Right atrium auricular region (tissue), 2 donors: ENCODE measurements around the gene SPAG9. TPM values are rescaled to one million over a fixed set of nuclear protein-coding genes. Genes with fewer than 3 reads are reported as not detected.

Experiments used
- DNase-seq: peaks from one replicate; pipeline ENCODE4 v3.0.0-alpha.2; 2019; ENCODE audit warnings: low spot score
- H3K27ac ChIP-seq, 2 donors: fragments of 200-600 bp; sonication (generic); 1 replicate in 1 of 2; 2 replicates in 1 of 2; pipeline ENCODE4 v1.5.1; 2016 to 2019
- H3K27me3 ChIP-seq, 2 donors: fragments of 200-600 bp; sonication (generic); one replicate each; pipeline versions ENCODE4 v1.5.1 to v1.6.0; 2017 to 2019
- H3K36me3 ChIP-seq: fragments of 200-600 bp; sonication (generic); one replicate; pipeline ENCODE4 v1.5.1; 2016
- H3K4me1 ChIP-seq, 2 donors: fragments of 200-600 bp; sonication (generic); one replicate each; pipeline versions ENCODE4 v1.5.1 to v1.6.0; 2017 to 2019
- H3K4me3 ChIP-seq, 2 donors: fragments of 200-600 bp; sonication (generic); 1 replicate in 1 of 2; 2 replicates in 1 of 2; pipeline ENCODE4 v1.5.1; 2017 to 2019; ENCODE audit warnings: mild to moderate bottlenecking in 1 of 2, moderate library complexity in 1 of 2
- H3K9me3 ChIP-seq, 2 donors: fragments of 200-600 bp; sonication (generic); one replicate each; pipeline ENCODE4 v1.5.1; 2019
- CTCF ChIP-seq, 2 donors: fragments of 200-600 bp; sonication (generic); IDR thresholded peaks; one replicate each; pipeline ENCODE4 v1.5.1; 2019; ENCODE audit warnings: antibody characterized with exemption in 2 of 2
- total RNA-seq, 2 donors: library from RNA; depleted of rRNA; stranded (reverse); fragments of >200 nt; gene quantifications; one replicate each; pipeline ENCODE4 v1.1.0, GENCODE V29; 2016

The SPAG9 gene
- 10 to 100 TPM; 56.4 to 56.5 TPM for total RNA-seq

DNA sequence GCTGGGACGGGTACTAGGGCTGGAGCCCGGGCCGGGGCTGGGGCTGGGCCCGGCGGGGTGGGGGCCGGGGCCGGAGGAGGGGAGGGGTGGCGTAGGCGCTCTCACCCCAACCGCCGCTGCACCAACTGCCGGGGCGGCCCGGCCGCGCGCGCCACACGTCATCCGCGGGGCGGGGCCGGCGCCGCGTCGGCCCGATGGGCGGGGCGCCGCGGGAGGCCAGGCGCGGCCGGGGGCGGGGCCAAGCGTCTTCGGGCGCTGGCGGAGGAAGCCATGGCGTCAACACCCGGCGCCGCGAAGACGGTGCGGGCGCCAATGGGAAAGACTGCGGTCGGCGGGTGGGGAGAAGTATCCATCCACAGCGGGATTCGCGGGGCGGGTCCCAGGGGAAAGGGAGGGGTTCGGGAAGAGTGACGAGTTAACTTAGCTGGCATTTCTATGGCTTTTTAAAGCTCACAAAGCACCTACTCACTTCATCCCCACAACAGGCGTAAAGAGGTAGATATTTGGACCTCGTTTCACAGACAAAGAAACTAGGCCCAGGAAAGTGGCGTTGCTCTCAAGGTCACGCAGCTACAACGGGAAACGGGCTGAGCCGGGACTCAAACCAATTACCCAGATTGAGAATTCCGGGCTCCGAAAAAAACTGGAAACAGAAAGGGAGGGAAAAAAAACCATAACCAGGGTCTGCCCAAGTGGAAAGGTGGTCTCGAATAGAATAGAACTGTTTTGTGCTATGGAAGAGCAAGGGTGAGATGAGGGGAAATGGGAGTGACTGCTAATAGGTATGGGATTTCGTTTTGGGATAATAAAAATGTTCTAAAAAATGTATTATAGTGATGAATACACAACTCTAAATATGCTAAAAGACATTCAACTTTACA, at the start of gene SPAG9:
Gene SPAG9, minus strand, starts transcription at position 130 of the 881 bp plus-strand sequence. CDS start 212 bp downstream, outside the sequence.
- TF ChIP-seq CTCF (IDR thresholded peaks at IDR 0.05), result no peak
- H3K4me1 ChIP-seq, result peaks cover 0 to 37% of the 10 kb centered on the region in 2 donors
- no peaks in the 10 kb centered on the region for H3K9me3 ChIP-seq
- H3K27me3 ChIP-seq, result no peaks in the 10 kb centered on the region
- H3K4me3 ChIP-seq, result peak within 1 kb of the TSS; percentile 93 to 97
- peak; percentile 97 for DNase-seq
- peak within 1 kb of the TSS; percentile 100 for H3K27ac ChIP-seq
- no peaks in the 10 kb centered on the region for H3K36me3 ChIP-seq

DNA sequence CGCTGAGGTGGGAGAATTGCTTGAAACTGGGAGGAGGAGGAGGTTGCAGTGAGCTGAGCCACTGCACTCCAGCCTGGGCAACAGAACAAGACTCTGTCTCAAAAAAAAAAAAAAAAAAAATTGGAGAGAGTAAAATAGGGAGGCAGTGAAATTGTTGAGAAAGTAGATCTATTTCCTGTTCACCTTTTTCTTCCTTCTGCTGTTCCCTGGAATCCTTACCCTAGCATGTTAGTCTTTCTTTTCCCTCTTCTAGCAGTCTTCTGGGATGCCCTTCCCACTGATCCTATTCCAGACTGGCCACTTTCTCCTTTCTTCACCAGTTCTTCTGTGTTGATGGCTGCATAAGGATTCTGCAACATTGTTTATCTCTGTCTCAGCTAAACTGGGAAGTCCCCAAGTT, 48.7 kb upstream of the SPAG9 start:
- peaks cover 0 to 19% of the 10 kb centered on the region in 2 donors for H3K4me1 ChIP-seq
- no peak for DNase-seq
- H3K9me3 ChIP-seq, result no peaks in the 10 kb centered on the region
- H3K4me3 ChIP-seq, result no peak overlapping the region
- no peak for TF ChIP-seq CTCF (IDR thresholded peaks at IDR 0.05)
- H3K27ac ChIP-seq, result no peak overlapping the region
- peaks cover 50% of the 10 kb centered on the region for H3K36me3 ChIP-seq
- H3K27me3 ChIP-seq, result no peaks in the 10 kb centered on the region

DNA sequence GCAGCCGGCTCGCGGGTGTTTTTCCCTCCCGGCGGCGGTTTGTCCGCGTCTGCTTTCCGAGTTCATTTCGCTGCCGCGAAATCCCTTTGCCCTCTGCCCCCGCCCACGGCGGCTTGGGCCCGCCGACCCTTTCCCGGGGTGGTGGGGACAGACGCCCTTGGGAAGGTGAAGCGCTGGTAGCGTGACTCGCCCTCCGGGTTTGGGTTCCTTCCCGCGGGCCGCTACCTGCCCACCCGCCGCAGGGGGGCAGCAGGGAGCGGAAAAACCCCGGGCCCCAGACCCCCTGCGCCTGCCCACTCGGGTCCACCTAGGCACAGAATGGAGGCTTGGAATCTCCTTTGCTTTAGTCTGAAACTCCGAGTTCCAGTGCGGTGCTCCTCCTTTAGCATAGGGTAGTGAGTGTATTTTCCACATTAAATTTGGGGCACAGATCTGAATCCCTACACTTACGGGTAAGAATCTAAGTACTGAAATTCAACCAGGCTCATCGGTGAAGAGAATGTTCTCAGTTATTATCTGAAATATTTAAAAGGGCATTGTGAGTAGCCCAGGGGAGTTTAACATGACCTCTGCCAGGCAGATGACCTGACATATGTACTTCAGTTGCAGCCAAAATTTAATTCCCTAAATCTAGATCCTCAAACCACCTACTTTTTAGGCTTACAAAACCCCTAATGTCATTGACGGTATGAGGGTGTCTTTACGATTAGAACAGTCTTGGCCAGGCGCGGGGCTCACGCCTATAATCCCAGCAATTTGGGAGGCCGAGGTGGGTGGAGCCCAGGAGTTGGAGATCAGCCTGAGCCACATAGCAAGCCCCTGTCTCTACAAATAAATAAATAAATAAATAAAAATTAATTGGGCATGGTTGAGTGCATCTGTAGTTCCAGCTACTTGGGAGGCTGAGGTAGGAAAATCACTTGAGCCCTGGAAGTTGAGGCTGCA, 46.6 kb upstream of the SPAG9 start:
- peak; percentile 21 for DNase-seq

GRCh38 chr17:51166198-51166986, 45.7 kb upstream of the SPAG9 start, which contains the start of gene NME2:
NME2 (plus strand) TSS chr17:51166411; CDS start chr17:51166831, 420 bp downstream.
- H3K36me3 ChIP-seq, result peaks cover 49% of the 10 kb centered on the region
- no peaks in the 10 kb centered on the region for H3K27me3 ChIP-seq
- H3K9me3 ChIP-seq, result no peaks in the 10 kb centered on the region
- no peak for TF ChIP-seq CTCF (IDR thresholded peaks at IDR 0.05)
- H3K27ac ChIP-seq, result peak within 1 kb of the TSS; percentile 90 to 99
- H3K4me3 ChIP-seq, result peak within 1 kb of the TSS; percentile 83 to 96
- peaks cover 0 to 19% of the 10 kb centered on the region in 2 donors for H3K4me1 ChIP-seq
- DNase-seq, result peak; percentile 92

More for the DNA sequence above, 46.6 kb upstream of the SPAG9 start:
- H3K4me1 ChIP-seq, result peaks cover 0 to 19% of the 10 kb centered on the region in 2 donors
- peak; percentile 56 to 75 for TF ChIP-seq CTCF (IDR thresholded peaks at IDR 0.05)
- H3K9me3 ChIP-seq, result no peaks in the 10 kb centered on the region
- H3K4me3 ChIP-seq, result peak overlapping the region; percentile 83 to 96
- H3K27ac ChIP-seq, result peak overlapping the region; percentile 90 to 99
- H3K36me3 ChIP-seq, result peaks cover 50% of the 10 kb centered on the region
- no peaks in the 10 kb centered on the region for H3K27me3 ChIP-seq

- Histone ChIP-seq H3K27ac (peak overlapping the region; percentile 90 to 99), H3K9me3 (no peaks in the 10 kb centered on the region), H3K27me3 (no peaks in the 10 kb centered on the region), H3K4me1 (peaks cover 0 to 19% of the 10 kb centered on the region in 2 donors), H3K36me3 (peaks cover 49% of the 10 kb centered on the region), H3K4me3 (peak overlapping the region; percentile 83 to 96)
- no peak for DNase-seq
- TF ChIP-seq CTCF (IDR thresholded peaks at IDR 0.05), result no peak
Observed at GRCh38 chr17:51165680-51166197, 45.1 kb upstream of the SPAG9 start.
